Effector memory CD4-positive, alpha-beta T cell (primary cell): ENCODE results near the gene ZBTB48.

ENCODE experiments used
- DNase-seq, 3 donors: peaks; one replicate each; pipeline ENCODE4 v3.0.0-alpha.2; 2020
- H3K27ac ChIP-seq: 2 replicates; pipeline ENCODE4 v1.7.0; 2013; ENCODE audit warnings: mild to moderate bottlenecking, low read length, moderate library complexity; ENCODE audit not compliant: insufficient read depth, poor library complexity, severe bottlenecking
- H3K27me3 ChIP-seq: replicated peaks from 2 replicates; pipeline ENCODE4 v1.7.0; 2013; ENCODE audit warnings: mild to moderate bottlenecking, low read length; ENCODE audit not compliant: insufficient read depth, control insufficient read depth, poor library complexity, severe bottlenecking
- H3K36me3 ChIP-seq: 2 replicates; pipeline ENCODE4 v1.7.0; 2013; ENCODE audit warnings: mild to moderate bottlenecking, low read length, moderate library complexity; ENCODE audit not compliant: control insufficient read depth, insufficient read depth
- H3K4me1 ChIP-seq: 2 replicates; pipeline ENCODE4 v1.7.0; 2013; ENCODE audit warnings: low read length, mild to moderate bottlenecking; ENCODE audit not compliant: control insufficient read depth, insufficient read depth, poor library complexity, severe bottlenecking
- H3K4me3 ChIP-seq: 2 replicates; pipeline ENCODE4 v1.7.0; 2013; ENCODE audit warnings: low read length, low read depth, mild to moderate bottlenecking; ENCODE audit not compliant: insufficient read depth, poor library complexity, severe bottlenecking
- H3K9me3 ChIP-seq: 2 replicates; pipeline ENCODE4 v1.7.0; 2013; ENCODE audit warnings: mild to moderate bottlenecking, low read length, moderate library complexity; ENCODE audit not compliant: control insufficient read depth

ZBTB48 gene

DNA sequence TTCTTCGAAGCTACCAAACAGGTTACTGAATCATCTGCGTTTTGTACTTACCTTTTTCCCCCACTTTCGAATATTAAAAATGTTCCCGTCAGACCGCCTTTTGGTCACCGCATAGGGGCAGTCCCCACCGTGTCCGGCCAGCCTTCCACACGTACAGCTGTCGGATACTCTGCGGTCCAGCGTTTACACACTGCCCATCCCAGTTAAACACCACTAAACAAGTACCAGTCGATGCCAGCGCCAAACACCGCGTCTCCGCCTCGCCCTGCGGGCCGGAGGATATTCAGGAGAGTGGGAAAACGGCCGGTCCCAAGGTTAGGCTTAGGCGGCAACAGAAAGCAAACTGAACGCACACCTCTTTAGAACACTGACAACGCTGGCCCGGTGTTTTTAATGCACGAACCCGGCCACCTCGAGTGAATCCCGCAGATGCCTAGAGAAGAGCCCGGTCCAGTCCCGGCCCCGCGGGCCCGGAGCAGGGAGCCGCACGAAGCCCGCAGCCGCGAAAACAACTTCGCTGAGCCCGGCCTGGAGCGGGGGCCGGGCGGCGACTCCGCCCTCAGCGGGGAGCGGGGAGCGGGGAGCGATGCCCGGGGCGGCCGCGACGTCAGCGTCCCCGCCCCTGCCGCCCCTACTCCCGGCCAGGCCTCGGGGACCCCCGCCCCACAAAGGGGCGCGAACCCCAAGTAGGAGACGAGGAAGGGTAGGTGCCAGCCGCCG, 33.0 kb downstream of the ZBTB48 start:
- H3K4me1 ChIP-seq: no peaks in the 10 kb centered on the region
- H3K36me3 ChIP-seq: no peaks in the 10 kb centered on the region
- peak overlapping the region; percentile 71 for H3K27ac ChIP-seq
- peak in 1 of 3 donors; percentile 8 for DNase-seq
- H3K27me3 ChIP-seq: no peaks in the 10 kb centered on the region
- H3K9me3 ChIP-seq: no peaks in the 10 kb centered on the region
- peak overlapping the region; percentile 92 for H3K4me3 ChIP-seq

DNA sequence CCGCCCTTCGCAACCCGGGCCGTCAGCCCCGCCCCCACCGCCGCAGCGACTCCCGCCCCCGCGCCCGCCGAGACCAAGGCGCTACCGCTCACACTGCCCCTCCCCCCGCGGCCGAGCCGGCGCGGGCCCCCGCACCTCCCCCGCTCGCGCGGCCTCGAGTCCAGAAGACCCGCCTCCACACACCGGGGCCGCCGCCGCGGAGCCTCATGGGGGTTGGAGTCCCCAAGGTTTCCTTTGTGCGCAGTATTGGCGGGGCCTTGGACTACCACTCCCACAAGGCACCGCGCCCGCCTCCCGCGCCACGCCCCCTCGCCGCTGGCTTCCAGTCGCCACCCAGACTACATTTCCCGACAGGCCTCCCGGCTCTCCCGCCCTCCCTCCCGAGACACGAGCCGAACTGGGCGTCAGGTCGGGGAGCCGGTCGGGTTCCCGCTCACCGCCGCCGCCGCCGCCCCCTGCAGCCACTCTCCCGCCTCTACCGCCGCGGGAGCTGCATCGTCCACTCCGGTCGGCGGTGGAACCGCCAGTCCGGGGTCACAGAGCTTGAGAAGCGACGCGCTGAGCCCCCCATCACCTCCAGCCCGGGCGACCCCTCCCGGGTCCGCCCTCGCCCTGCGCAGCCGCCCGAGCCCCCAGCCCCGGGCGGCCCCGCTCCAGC, 33.7 kb downstream of the ZBTB48 start, which contains the start of gene PHF13:
TSS of gene PHF13 (plus strand) at position 371 of the 658 bp plus-strand sequence. CDS start 336 bp downstream, outside the sequence.
- DNase-seq: peak; percentile 98 to 99 (median 99)
- Histone ChIP-seq H3K27ac (peak within 1 kb of the TSS; percentile 71), H3K27me3 (no peaks in the 10 kb centered on the region), H3K36me3 (no peaks in the 10 kb centered on the region), H3K9me3 (no peaks in the 10 kb centered on the region), H3K4me3 (peak within 1 kb of the TSS; percentile 92), H3K4me1 (no peaks in the 10 kb centered on the region)

DNA sequence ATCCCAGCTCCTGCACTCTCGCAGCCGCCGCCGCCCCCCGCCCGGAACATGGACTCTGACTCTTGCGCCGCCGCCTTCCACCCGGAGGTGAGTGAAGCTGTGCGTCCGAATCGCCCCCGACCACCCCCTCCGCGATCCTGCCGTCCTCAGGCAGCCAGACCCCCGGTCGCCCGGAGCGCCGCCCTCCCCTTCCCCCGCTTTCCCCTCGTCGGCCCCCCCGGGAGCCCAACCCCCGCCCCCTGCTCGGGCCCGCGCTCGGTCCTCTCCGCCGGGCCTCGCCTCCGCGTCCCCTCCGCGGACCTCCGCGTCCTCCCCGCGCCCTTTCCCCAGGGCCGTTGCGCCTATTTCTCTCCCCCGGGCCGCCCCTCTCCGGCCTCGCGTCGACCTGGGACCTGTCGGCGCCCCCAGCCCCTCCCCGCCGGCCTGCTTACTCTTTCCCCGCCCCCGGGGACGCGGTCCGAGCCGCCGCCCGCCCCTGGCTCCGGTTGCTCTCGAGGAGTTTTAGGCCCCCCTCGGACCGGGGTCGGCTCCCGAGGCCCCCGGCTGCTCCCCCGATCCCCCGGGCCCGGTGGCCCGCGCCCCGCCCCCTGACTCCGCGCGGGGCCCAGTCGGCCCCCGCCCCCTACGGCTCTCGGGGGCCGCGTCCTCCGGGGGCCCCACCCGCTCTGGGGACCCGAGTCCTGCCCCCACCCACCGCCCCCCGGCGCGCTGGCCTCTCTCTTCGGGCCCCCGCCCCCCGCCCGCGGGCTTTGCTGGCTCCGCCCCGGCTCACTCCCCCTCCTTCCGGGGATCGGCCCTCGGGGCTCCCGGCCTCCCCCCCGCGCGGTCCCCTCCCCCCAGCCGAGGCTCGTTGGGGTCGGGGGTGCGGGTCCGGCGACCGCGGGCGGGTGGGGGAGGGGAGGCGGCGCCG, 34.5 kb downstream of the ZBTB48 start:
- no peaks in the 10 kb centered on the region for H3K9me3 ChIP-seq
- H3K27me3 ChIP-seq: no peaks in the 10 kb centered on the region
- peak overlapping the region; percentile 66 for H3K27ac ChIP-seq
- peak; percentile 25 to 54 (median 42) for DNase-seq
- H3K4me1 ChIP-seq: no peaks in the 10 kb centered on the region
- H3K36me3 ChIP-seq: no peaks in the 10 kb centered on the region
- peak overlapping the region; percentile 92 for H3K4me3 ChIP-seq

- Histone ChIP-seq H3K4me3 (peak overlapping the region; percentile 92), H3K27ac (no peak overlapping the region)
- DNase-seq: no peak
Measured at GRCh38 chr1:6614929-6615785, 35.4 kb downstream of the ZBTB48 start.

GRCh38 chr1:6619045-6619444, 39.3 kb downstream of the ZBTB48 start:
- Histone ChIP-seq H3K27me3 (no peaks in the 10 kb centered on the region), H3K9me3 (no peaks in the 10 kb centered on the region), H3K27ac (no peak overlapping the region), H3K4me3 (no peak overlapping the region), H3K4me1 (no peaks in the 10 kb centered on the region), H3K36me3 (peaks cover 15% of the 10 kb centered on the region)
- no peak for DNase-seq

More at GRCh38 chr1:6614929-6615785, 35.4 kb downstream of the ZBTB48 start:
- Histone ChIP-seq H3K27me3 (no peaks in the 10 kb centered on the region), H3K9me3 (no peaks in the 10 kb centered on the region), H3K4me1 (no peaks in the 10 kb centered on the region), H3K36me3 (peaks cover 4% of the 10 kb centered on the region)

GRCh38 chr1:6621429-6622391, 41.9 kb downstream of the ZBTB48 start:
- H3K4me1 ChIP-seq: peaks cover 10% of the 10 kb centered on the region
- peaks cover 15% of the 10 kb centered on the region for H3K36me3 ChIP-seq
- no peaks in the 10 kb centered on the region for H3K27me3 ChIP-seq
- DNase-seq: no peak
- no peak overlapping the region for H3K4me3 ChIP-seq
- no peaks in the 10 kb centered on the region for H3K9me3 ChIP-seq
- H3K27ac ChIP-seq: no peak overlapping the region

DNA sequence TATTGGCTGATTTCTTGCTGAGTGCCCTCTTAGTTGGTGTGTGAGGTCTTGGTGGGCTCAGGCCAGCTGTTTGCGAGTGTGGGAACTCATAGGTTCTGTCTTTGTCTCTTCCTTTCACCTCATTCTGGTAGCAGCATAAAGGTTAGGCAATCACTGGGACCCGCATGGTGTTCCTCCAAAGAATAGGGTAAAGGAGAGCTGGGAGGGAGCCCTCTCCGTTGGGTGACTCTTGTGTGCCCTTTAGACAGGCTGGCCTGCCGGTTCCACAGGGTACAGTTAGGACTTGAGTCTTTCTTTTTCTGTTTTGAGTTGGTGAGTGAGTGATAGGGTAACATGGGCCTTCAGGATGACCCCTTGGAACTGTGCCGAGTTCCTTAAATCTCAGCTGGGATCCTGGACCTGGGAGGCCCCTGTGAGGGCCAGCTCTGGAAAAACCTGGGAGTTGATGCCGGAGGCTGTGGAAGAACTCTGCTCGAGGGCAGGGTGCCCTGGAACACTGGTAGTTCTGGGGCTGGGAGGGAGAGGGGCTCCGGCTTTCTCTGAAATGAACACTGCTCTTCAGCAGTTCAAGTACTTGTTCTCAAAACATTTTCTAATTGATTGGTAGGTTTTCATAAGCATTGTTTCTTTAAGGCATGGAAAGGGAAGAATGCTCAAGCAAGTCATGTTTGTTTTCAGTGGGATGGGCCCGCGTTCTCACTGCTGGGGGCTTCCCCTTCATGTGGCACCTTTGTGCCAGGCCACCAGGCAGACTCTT, 42.8 kb downstream of the ZBTB48 start:
- no peaks in the 10 kb centered on the region for H3K9me3 ChIP-seq
- peaks cover 14% of the 10 kb centered on the region for H3K4me1 ChIP-seq
- H3K27me3 ChIP-seq: no peaks in the 10 kb centered on the region
- DNase-seq: no peak
- no peak overlapping the region for H3K27ac ChIP-seq
- H3K4me3 ChIP-seq: no peak overlapping the region
- peaks cover 15% of the 10 kb centered on the region for H3K36me3 ChIP-seq

- peaks cover 15% of the 10 kb centered on the region for H3K36me3 ChIP-seq
- H3K4me3 ChIP-seq: no peak overlapping the region
- H3K4me1 ChIP-seq: peaks cover 14% of the 10 kb centered on the region
- H3K27me3 ChIP-seq: no peaks in the 10 kb centered on the region
- no peaks in the 10 kb centered on the region for H3K9me3 ChIP-seq
- DNase-seq: no peak
- no peak overlapping the region for H3K27ac ChIP-seq
Measured at GRCh38 chr1:6623269-6623965, 43.6 kb downstream of the ZBTB48 start.
